Gastrocnemius medialis (tissue), 4 donors: ENCODE data around the gene CCDC50.

Source experiments
- POLR2A ChIP-seq, 2 donors: fragments of 450-650 bp; IDR thresholded peaks; one replicate each; pipeline ENCODE4 v1.6.1; 2017; ENCODE audit warnings: antibody characterized with exemption in 2 of 2, mild to moderate bottlenecking in 2 of 2, moderate library complexity in 2 of 2
- TF ChIP-seq, protein P1 (sequence below), 5 experiments: fragments of 450-650 bp in 3 of 5; fragments of 200-600 bp in 2 of 5; sonication (generic) in 2 of 5; IDR thresholded peaks in 4 of 5; conservative IDR thresholded peaks in 1 of 5; 1 replicate in 4 of 5; 2 replicates in 1 of 5; pipeline ENCODE4 v1.5.1; 2016 to 2019; ENCODE audit warnings: antibody characterized with exemption in 5 of 5, mild to moderate bottlenecking in 3 of 5, moderate library complexity in 3 of 5

- TF ChIP-seq, protein P1, sequence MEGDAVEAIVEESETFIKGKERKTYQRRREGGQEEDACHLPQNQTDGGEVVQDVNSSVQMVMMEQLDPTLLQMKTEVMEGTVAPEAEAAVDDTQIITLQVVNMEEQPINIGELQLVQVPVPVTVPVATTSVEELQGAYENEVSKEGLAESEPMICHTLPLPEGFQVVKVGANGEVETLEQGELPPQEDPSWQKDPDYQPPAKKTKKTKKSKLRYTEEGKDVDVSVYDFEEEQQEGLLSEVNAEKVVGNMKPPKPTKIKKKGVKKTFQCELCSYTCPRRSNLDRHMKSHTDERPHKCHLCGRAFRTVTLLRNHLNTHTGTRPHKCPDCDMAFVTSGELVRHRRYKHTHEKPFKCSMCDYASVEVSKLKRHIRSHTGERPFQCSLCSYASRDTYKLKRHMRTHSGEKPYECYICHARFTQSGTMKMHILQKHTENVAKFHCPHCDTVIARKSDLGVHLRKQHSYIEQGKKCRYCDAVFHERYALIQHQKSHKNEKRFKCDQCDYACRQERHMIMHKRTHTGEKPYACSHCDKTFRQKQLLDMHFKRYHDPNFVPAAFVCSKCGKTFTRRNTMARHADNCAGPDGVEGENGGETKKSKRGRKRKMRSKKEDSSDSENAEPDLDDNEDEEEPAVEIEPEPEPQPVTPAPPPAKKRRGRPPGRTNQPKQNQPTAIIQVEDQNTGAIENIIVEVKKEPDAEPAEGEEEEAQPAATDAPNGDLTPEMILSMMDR (IDR thresholded peaks at IDR 0.05 in 4 of 5, conservative IDR thresholded peaks at IDR 0.05 in 1 of 5), result no peak
- no peak for TF ChIP-seq POLR2A (IDR thresholded peaks at IDR 0.05)
Measured at GRCh38 chr3:191357909-191358308, 28.7 kb downstream of the CCDC50 start.
